Measurements from ENCODE around the gene LRRC51. TPM values are rescaled to one million over a fixed set of nuclear protein-coding genes. Genes with fewer than 3 reads are reported as not detected.
A peak's percentile ranks its signal among the peaks of the same experiment; 100 is the strongest.

Gene LRRC51
- total and polyA plus RNA-seq, 2 of the 8 experiments (the other 6 are each of a cell fraction or from before 2014, with no cell fraction given): 7.7 to 7.9 TPM

DNA sequence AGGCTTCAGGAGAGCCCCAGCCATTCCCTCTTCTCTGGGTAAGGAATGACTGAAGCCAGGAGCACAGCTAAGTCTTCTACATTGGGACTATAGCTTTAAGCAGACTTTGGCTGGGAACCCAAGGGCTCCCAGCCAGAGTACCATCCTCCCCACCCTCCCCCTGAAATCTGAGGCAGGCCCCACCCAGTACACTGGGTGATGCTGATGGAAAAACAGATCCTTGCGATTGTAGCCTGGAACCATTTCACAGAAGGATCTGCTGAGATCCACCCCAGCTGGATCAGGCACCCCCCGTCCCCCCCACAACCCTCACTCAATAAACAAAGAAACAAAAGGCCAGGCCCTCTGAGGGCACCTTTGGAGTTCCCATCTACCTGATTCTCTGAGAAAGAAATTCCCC is 42.2 kb upstream of the LRRC51 start:
- Histone ChIP-seq H3K23me2 (ENCODE audit: low read depth, low read length) (peaks cover 7% of the 10 kb centered on the region), H3K4me3 (ENCODE audit: extremely low read depth in 1 of 4, insufficient read depth in 2 of 4, low read depth in 3 of 4, low read length in 4 of 4) (peak overlapping the region in 1 of 4 experiments; percentile 55; a peak in 1 of 8 replicates), H3K23ac (ENCODE audit: insufficient read length) (no peak overlapping the region), H4K20me1 (replicated peaks in 1 of 2; ENCODE audit: control insufficient read depth in 1 of 2, insufficient read depth in 2 of 2, low read length in 2 of 2) (no peaks in the 10 kb centered on the region), H2BK5ac (ENCODE audit: low read depth, low read length) (no peak overlapping the region), H3K9ac (replicated peaks in 1 of 4; ENCODE audit: extremely low read depth in 1 of 4, low read depth in 3 of 4, low read length in 3 of 4) (no peak overlapping the region), H3K18ac (ENCODE audit: extremely low read depth, low read length) (no peak overlapping the region), H3K79me2 (ENCODE audit: control insufficient read depth in 1 of 2, insufficient read depth in 2 of 2, low read length in 2 of 2) (peaks cover 10 to 60% of the 10 kb centered on the region in 2 experiments; a peak in 3 of 4 replicates), H2AK5ac (ENCODE audit: low read depth, low read length) (no peak overlapping the region), H3K27me3 (replicated peaks in 1 of 4; ENCODE audit: control insufficient read depth in 3 of 4, extremely low read depth in 1 of 4, insufficient read depth in 3 of 4, low read length in 3 of 4) (no peaks in the 10 kb centered on the region), H2AFZ (ENCODE audit: low read length) (no peak overlapping the region), H3K14ac (ENCODE audit: insufficient read length) (no peak overlapping the region), H4K5ac (ENCODE audit: insufficient read length, low read depth, low read length) (no peak overlapping the region), H2BK12ac (ENCODE audit: low read depth, low read length) (no peak overlapping the region), H3K4me2 (ENCODE audit: insufficient read depth in 1 of 2, low read depth in 2 of 2, low read length in 2 of 2) (peak overlapping the region; percentile 73 to 92; a peak in 3 of 4 replicates), H3K36me3 (ENCODE audit: control insufficient read depth in 2 of 4, insufficient read depth in 4 of 4, low read length in 3 of 4) (peaks cover 0 to 21% (median 2%) of the 10 kb centered on the region in 4 experiments; a peak in 4 of 8 replicates), H2BK15ac (ENCODE audit: low read length) (no peak overlapping the region), H2BK20ac (ENCODE audit: low read length) (no peak overlapping the region), H3K9me3 (ENCODE audit: insufficient read depth in 2 of 2, low read depth in 1 of 2, low read length in 1 of 2) (no peaks in the 10 kb centered on the region), H3K4me1 (replicated peaks in 1 of 4; ENCODE audit: control insufficient read depth in 3 of 4, insufficient read depth in 4 of 4, low read length in 3 of 4) (peaks cover 29 to 36% (median 33%) of the 10 kb centered on the region in 4 experiments), H2BK120ac (replicated peaks; ENCODE audit: low read depth, low read length) (no peak overlapping the region), H3K79me1 (ENCODE audit: low read depth, low read length) (peaks cover 15% of the 10 kb centered on the region), H4K91ac (replicated peaks; ENCODE audit: insufficient read length, low read length) (no peak overlapping the region), H3K4ac (replicated peaks; ENCODE audit: insufficient read length, low read depth, low read length) (no peak overlapping the region), H3K56ac (replicated peaks; ENCODE audit: insufficient read length, low read depth, low read length) (no peak overlapping the region), H3K27ac (ENCODE audit: low read depth, low read length) (no peak overlapping the region), H4K8ac (ENCODE audit: extremely low read depth, insufficient read depth, low read length) (no peak overlapping the region)
- DNase-seq (ENCODE audit: low read depth in 1 of 2, low spot score in 2 of 2) (no peak), FAIRE-seq (no peak)
- ChIA-PET CTCF (ENCODE audit: partially characterized antibody) (interaction anchor here (0.6 to 4.6 kb wide), 11 partner anchors 9 to 246 kb away, joined by 3 to 57 read pairs (median 6); no protein-coding TSS in a partner anchor), POLR2A (ENCODE audit: partially characterized antibody) (interaction anchor here (1.0 to 4.8 kb wide), 7 partner anchors 8 to 74 kb away, joined by 3 to 33 read pairs (median 4); partner anchors contain the start of genes ANAPC15 and LRRC51)
- WGBS, 2 experiments (ENCODE audit: extremely low coverage in 1 of 2, insufficient coverage in 1 of 2, insufficient read length in 1 of 2, insufficient replicate concordance in 2 of 2, low coverage in 1 of 2, low lambda C conversion rate in 2 of 2, missing lambda C conversion rate in 1 of 2): 80% methylated on average over 2 of the region's 2 CpGs; no CpG with 5 or more reads in 1 of the 2 experiments
- TF ChIP-seq GABPA (IDR thresholded peaks at IDR 0.05; ENCODE audit: borderline replicate concordance, insufficient read depth, low read length) (no peak), YY1 (IDR thresholded peaks at IDR 0.05; ENCODE audit: low read depth, low read length) (no peak), CBX5 (IDR thresholded peaks at IDR 0.05; ENCODE audit: low read depth, low read length) (no peak), SIRT6 (IDR thresholded peaks at IDR 0.05; ENCODE audit: low read length) (no peak), RXRA (IDR thresholded peaks at IDR 0.05; ENCODE audit: insufficient read depth, low read depth, low read length) (no peak), RNF2 (IDR thresholded peaks at IDR 0.05; ENCODE audit: borderline replicate concordance, low read depth, low read length, missing control alignments, poor library complexity, severe bottlenecking) (no peak), POLR2A (IDR thresholded peaks at IDR 0.05; ENCODE audit: control extremely low read depth in 1 of 2, low read depth in 2 of 2, low read length in 2 of 2) (no peak), CEBPB (IDR thresholded peaks at IDR 0.05; ENCODE audit: low read depth, low read length) (no peak), POU5F1 (IDR thresholded peaks at IDR 0.05; ENCODE audit: low read depth, low read length) (no peak), SAP30 (IDR thresholded peaks at IDR 0.05; ENCODE audit: insufficient read depth, insufficient replicate concordance, low read length) (no peak), RFX5 (IDR thresholded peaks at IDR 0.05; ENCODE audit: borderline replicate concordance, low read depth, low read length) (no peak)
- TF ChIP-seq, protein P1, sequence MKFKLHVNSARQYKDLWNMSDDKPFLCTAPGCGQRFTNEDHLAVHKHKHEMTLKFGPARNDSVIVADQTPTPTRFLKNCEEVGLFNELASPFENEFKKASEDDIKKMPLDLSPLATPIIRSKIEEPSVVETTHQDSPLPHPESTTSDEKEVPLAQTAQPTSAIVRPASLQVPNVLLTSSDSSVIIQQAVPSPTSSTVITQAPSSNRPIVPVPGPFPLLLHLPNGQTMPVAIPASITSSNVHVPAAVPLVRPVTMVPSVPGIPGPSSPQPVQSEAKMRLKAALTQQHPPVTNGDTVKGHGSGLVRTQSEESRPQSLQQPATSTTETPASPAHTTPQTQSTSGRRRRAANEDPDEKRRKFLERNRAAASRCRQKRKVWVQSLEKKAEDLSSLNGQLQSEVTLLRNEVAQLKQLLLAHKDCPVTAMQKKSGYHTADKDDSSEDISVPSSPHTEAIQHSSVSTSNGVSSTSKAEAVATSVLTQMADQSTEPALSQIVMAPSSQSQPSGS (IDR thresholded peaks at IDR 0.05; ENCODE audit: low read length): no peak
